HepG2 (cell line): ENCODE data around the gene ELP5. TPM values are rescaled to one million over a fixed set of nuclear protein-coding genes. Genes with fewer than 3 reads are reported as not detected.
A peak's percentile ranks its signal among the peaks of the same experiment; 100 is the strongest.

ENCODE experiments used
- AGO1 ChIP-seq: fragments of 200-400 bp; formaldehyde crosslinking; IDR thresholded peaks from 2 replicates; pipeline ENCODE4 v1.6.1; 2017; ENCODE audit warnings: mild to moderate bottlenecking, low read depth, low read length, moderate library complexity; ENCODE audit not compliant: poor library complexity, severe bottlenecking
- AGO2 ChIP-seq: fragments of 200-400 bp; formaldehyde crosslinking; optimal IDR thresholded peaks from 2 replicates; pipeline ENCODE3; 2017; ENCODE audit warnings: mild to moderate bottlenecking, low read depth, low read length, moderate library complexity
- ASH2L ChIP-seq: fragments of 300-600, 200-600 bp; sonication (generic); IDR thresholded peaks from 2 replicates; pipeline ENCODE4 v1.7.0; 2017; ENCODE audit warnings: low read depth, mild to moderate bottlenecking, moderate library complexity, mixed read lengths, low read length; ENCODE audit not compliant: insufficient read length
- CAMTA2 ChIP-seq: sonication (generic); formaldehyde crosslinking; IDR thresholded peaks from 2 replicates; pipeline ENCODE4 v1.4.0; 2020; ENCODE audit warnings: mild to moderate bottlenecking, missing genetic modification reagents, borderline replicate concordance
- FLYWCH1 ChIP-seq: sonication (generic); formaldehyde crosslinking; IDR thresholded peaks from 2 replicates; pipeline ENCODE4 v1.8.1; 2023; ENCODE audit warnings: mild to moderate bottlenecking, missing genetic modification reagents
- FOXA1 ChIP-seq, 2 experiments: fragments of 450-650 bp in 1 of 2; sonication (generic) in 1 of 2; formaldehyde crosslinking in 1 of 2; IDR thresholded peaks; 2 replicates each; pipeline versions ENCODE4 v1.4.0 to v1.6.1; 2016 to 2020; ENCODE audit warnings: missing genetic modification reagents in 1 of 2
- GABPA ChIP-seq, 2 experiments: IDR thresholded peaks; 2 replicates each; pipeline ENCODE4 v1.6.1; 2011 to 2016; ENCODE audit warnings: low read depth in 2 of 2, low read length in 1 of 2, missing biosample characterization in 1 of 2, missing genetic modification characterization in 1 of 2
- HCFC1 ChIP-seq: fragments of 150-350 bp; IDR thresholded peaks from 2 replicates; pipeline ENCODE4 v1.6.1; 2014; ENCODE audit warnings: low read depth, low read length
- HNRNPL ChIP-seq: fragments of 200-400 bp; formaldehyde crosslinking; IDR thresholded peaks from 2 replicates; pipeline ENCODE4 v1.6.1; 2017; ENCODE audit warnings: mild to moderate bottlenecking, low read depth, low read length
- IRF2 ChIP-seq: IDR thresholded peaks from 2 replicates; pipeline ENCODE4 v1.6.1; 2018; ENCODE audit warnings: missing genetic modification reagents, missing compliant biosample characterization
- KAT8 ChIP-seq: IDR thresholded peaks from 2 replicates; pipeline ENCODE4 v1.6.1; 2016; ENCODE audit warnings: missing genetic modification reagents, missing compliant biosample characterization
- MAZ ChIP-seq, 2 experiments: sonication (generic) in 1 of 2; formaldehyde crosslinking in 1 of 2; IDR thresholded peaks; 2 replicates each; pipeline versions ENCODE4 v1.5.0 to v1.6.1; 2012 to 2020; ENCODE audit warnings: low read depth in 2 of 2, mild to moderate bottlenecking in 2 of 2, borderline replicate concordance in 1 of 2, improper control_type of control experiment in 1 of 2, low read length in 1 of 2, missing genetic modification reagents in 1 of 2, moderate library complexity in 1 of 2
- MED1 ChIP-seq: sonication (generic); formaldehyde crosslinking; IDR thresholded peaks from 2 replicates; pipeline ENCODE4 v1.4.0; 2020; ENCODE audit warnings: missing genetic modification reagents
- MTA3 ChIP-seq: sonication (generic); formaldehyde crosslinking; IDR thresholded peaks from 2 replicates; pipeline ENCODE4 v1.4.0; 2020; ENCODE audit warnings: missing genetic modification reagents
- NCOA2 ChIP-seq: sonication (generic); formaldehyde crosslinking; IDR thresholded peaks from 2 replicates; pipeline ENCODE4 v1.8.0; 2022; ENCODE audit warnings: inconsistent platforms
- NFIC ChIP-seq: IDR thresholded peaks from 2 replicates; pipeline ENCODE4 v1.6.1; 2012; ENCODE audit warnings: mild to moderate bottlenecking, low read length, inconsistent platforms
- POLR2G ChIP-seq: fragments of 200-400 bp; formaldehyde crosslinking; IDR thresholded peaks from 2 replicates; pipeline ENCODE4 v1.6.1; 2018; ENCODE audit warnings: mild to moderate bottlenecking, low read depth, low read length, moderate library complexity
- RBFOX2 ChIP-seq: fragments of 200-400 bp; formaldehyde crosslinking; IDR thresholded peaks from 2 replicates; pipeline ENCODE4 v1.6.1; 2017; ENCODE audit warnings: low read depth, mild to moderate bottlenecking, low read length
- RFXAP ChIP-seq: sonication (generic); formaldehyde crosslinking; IDR thresholded peaks from 2 replicates; pipeline ENCODE4 v1.4.0; 2020; ENCODE audit warnings: missing genetic modification reagents, borderline replicate concordance
- SNAPC2 ChIP-seq: sonication (generic); formaldehyde crosslinking; IDR thresholded peaks from 2 replicates; pipeline ENCODE4 v1.8.1; 2022; ENCODE audit warnings: mild to moderate bottlenecking, missing genetic modification reagents
- SRF ChIP-seq: IDR thresholded peaks from 2 replicates; pipeline ENCODE4 v1.6.1; 2011; ENCODE audit warnings: mild to moderate bottlenecking, low read depth, low read length, moderate library complexity
- TBX3 ChIP-seq: fragments of 450-650 bp; IDR thresholded peaks from 2 replicates; pipeline ENCODE4 v1.6.1; 2017; ENCODE audit warnings: antibody characterized with exemption, mild to moderate bottlenecking, inconsistent platforms, borderline replicate concordance
- TMF1 ChIP-seq: sonication (generic); formaldehyde crosslinking; IDR thresholded peaks from 2 replicates; pipeline ENCODE4 v1.8.1; 2022; ENCODE audit warnings: low read depth, missing genetic modification reagents
- TOPORS ChIP-seq: sonication (generic); formaldehyde crosslinking; IDR thresholded peaks from 2 replicates; pipeline ENCODE4 v1.8.0; 2023; ENCODE audit warnings: mild to moderate bottlenecking, missing genetic modification reagents
- ZBTB2 ChIP-seq: sonication (generic); formaldehyde crosslinking; IDR thresholded peaks from 2 replicates; pipeline ENCODE4 v1.8.0; 2022; ENCODE audit warnings: low read depth, missing genetic modification reagents
- ZNF232 ChIP-seq: sonication (generic); formaldehyde crosslinking; IDR thresholded peaks from 2 replicates; pipeline ENCODE4 v1.4.0; 2020; ENCODE audit warnings: missing genetic modification reagents, borderline replicate concordance
- ZNF747 ChIP-seq: sonication (generic); formaldehyde crosslinking; IDR thresholded peaks from 2 replicates; pipeline ENCODE4 v1.8.1; 2023; ENCODE audit warnings: missing genetic modification reagents, mild to moderate bottlenecking, borderline replicate concordance
- ZNF792 ChIP-seq: IDR thresholded peaks from 2 replicates; pipeline ENCODE4 v1.6.1; 2016
- polyA plus RNA-seq, 8 experiments: library from polyadenylated mRNA; depleted of rRNA in 3 of 8; stranded (reverse) in 7 of 8; unstranded in 1 of 8; fragments of >200 nt; fragmentation: Illumina TruSeq in 4 of 8; extraction: Trizol in 4 of 8; gene quantifications; 2 replicates each; pipeline versions ENCODE4 v1.2.1 to v1.2.3, GENCODE V29; 2011 to 2016; ENCODE audit warnings: low read depth in 4 of 8, missing spikeins in 1 of 8, mixed read lengths in 1 of 8; ENCODE audit not compliant: insufficient read depth in 1 of 8
- total RNA-seq, 5 experiments: library from RNA; depleted of rRNA; stranded (reverse); fragments of >200 nt; fragmentation: Illumina TruSeq; extraction: Trizol; gene quantifications; 2 replicates each; pipeline ENCODE4 v1.2.3, GENCODE V29; 2016; ENCODE audit warnings: low read depth in 1 of 5

The ELP5 gene
- total and polyA plus RNA-seq, 2 of the 13 experiments (the other 11 are each of a cell fraction or from before 2014, with no cell fraction given): 67.6 to 69.8 TPM

DNA sequence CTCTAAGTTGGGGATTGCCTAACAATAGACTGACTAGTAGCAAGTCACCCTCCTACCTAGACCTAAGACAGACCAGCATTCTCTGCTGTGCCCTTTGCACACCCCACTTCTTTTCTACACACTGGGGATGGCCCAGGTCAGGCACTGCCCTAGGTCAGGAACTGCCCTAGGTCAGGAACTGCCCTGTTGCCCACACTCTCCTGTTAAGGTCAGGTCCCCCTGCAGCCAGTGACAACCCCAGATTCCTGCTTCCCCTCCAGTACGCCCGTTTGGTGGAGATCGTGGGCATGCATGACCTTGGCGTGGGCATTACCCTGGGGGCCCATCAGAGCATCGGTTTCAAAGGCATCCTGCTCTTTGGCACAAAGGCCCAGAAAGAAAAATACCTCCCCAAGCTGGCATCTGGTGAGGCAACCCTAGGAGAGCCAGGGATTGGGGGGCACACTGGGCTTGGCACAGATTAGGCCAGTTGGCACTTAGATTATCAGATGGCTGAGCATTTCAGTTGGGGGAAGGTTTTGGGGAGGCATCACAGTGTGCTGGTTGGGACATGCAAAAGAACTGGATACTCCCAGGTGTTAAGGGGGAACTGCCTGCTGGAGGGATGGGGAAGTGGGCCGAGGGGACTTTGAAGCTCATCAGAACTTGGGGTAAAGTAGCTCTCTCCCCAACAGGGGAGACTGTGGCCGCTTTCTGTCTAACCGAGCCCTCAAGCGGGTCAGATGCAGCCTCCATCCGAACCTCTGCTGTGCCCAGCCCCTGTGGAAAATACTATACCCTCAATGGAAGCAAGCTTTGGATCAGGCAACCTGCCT is 30.5 kb upstream of the ELP5 start (continued):
- TF ChIP-seq MED1 (CRISPR knock-in tag) (0 out of 2 replicates have a peak, but pooled peaks have one; percentile 11), ZBTB2 (CRISPR knock-in tag) (no peak), GABPA (IDR thresholded peaks at IDR 0.05; ENCODE audit: low read depth, low read length) (no peak), GABPA (CRISPR knock-in tag; IDR thresholded peaks at IDR 0.05; ENCODE audit: low read depth) (no peak), IRF2 (CRISPR knock-in tag) (no peak), ZNF232 (CRISPR knock-in tag) (no peak), ZNF792 (CRISPR knock-in tag) (no peak), TBX3 (no peak), ZNF747 (CRISPR knock-in tag) (no peak), SRF (no peak), AGO2 (peak; percentile 42), NCOA2 (no peak), MAZ (IDR thresholded peaks at IDR 0.05; ENCODE audit: borderline replicate concordance, low read depth, low read length) (no peak), MAZ (CRISPR knock-in tag; IDR thresholded peaks at IDR 0.05; ENCODE audit: low read depth) (0 out of 2 replicates have a peak, but pooled peaks have one; percentile 8), RBFOX2 (no peak; the same call in 1 of the 2 replicates), FOXA1 (IDR thresholded peaks at IDR 0.05) (no peak), FOXA1 (CRISPR knock-in tag; IDR thresholded peaks at IDR 0.05) (no peak), TOPORS (CRISPR knock-in tag) (no peak), HNRNPL (peak; percentile 57; the same call in 1 of the 2 replicates), HCFC1 (no peak), MTA3 (CRISPR knock-in tag) (no peak), POLR2G (peak; percentile 65), FLYWCH1 (CRISPR knock-in tag) (no peak), CAMTA2 (CRISPR knock-in tag) (no peak), KAT8 (CRISPR knock-in tag) (no peak), RFXAP (no peak), AGO1 (peak; percentile 90), SNAPC2 (CRISPR knock-in tag) (no peak), TMF1 (CRISPR knock-in tag) (no peak), ASH2L (no peak), NFIC (no peak)
